Measurements from ENCODE around the gene HRH2. TPM values are rescaled to one million over a fixed set of nuclear protein-coding genes. Genes with fewer than 3 reads are reported as not detected.
A peak's percentile ranks its signal among the peaks of the same experiment; 100 is the strongest.

Gene HRH2
- total RNA-seq, 3 donors from 2014 or later (not counting 1 experiment from before 2014, with no cell fraction given): 1.4 to 13.9 (median 3.1) TPM

DNA sequence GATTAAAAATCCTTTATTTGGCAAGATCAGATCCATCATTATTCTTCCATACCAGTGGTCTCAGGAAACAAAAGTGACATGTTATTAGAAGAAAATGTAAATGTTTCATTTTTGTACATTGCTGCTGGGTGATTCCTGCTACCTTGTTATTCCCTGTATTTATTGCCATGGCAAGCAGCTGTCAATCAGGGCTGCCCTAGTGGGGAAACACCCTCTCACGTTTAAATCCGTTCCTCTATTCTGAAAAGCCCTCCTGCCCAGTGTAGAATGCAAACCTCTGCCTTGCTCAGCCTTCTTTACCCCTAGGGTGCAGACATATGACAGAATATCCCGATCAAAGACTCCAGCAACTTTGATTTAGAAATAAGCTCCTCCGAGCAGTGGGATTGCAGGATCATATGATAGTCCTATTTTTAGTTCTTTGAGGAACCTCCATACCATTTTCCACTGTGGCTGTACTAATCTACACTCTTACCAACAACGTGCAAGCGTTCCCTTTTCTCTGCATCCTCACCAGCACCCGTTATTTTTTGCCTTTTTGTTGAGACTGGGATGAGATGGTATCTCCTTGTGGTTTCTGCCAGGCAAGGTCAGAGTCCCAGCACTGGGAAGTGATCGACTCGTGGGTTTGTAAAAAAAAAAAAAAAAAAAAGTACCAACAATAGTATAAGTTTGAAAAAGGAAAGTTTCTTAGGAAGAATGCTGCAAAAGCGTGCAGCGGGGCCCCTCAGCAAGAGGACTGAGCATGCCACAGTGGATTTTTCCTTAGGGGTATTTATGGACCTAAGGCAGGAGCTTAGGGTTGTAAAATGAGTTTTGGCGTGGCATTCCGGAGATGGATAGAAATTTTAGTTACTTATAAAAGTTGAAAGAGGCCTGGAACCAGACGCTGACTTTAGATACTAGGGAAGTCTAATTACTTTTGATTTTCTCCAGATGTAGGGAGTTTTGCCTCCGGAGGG lies 66.7 kb downstream of the HRH2 start:
- H3K4me3 Mint-ChIP-seq: no peak overlapping the region
- 69% methylated on average over 11 of the region's 15 CpGs for WGBS (ENCODE audit: insufficient coverage)
- no peak overlapping the region for H3K4me3 ChIP-seq (ENCODE audit: low read length)
- DNase-seq: no peak
- no peak overlapping the region for H3K27ac ChIP-seq (ENCODE audit: low read length)
- H3K27me3 Mint-ChIP-seq (ENCODE audit: low read depth in 2 of 2): peaks cover 16 to 19% of the 10 kb centered on the region in 2 donors
- no peak for ATAC-seq
- peaks cover under 1 to 1% of the 10 kb centered on the region in 2 donors for H3K4me1 Mint-ChIP-seq
- intact Hi-C loops (cut with micrococcal nuclease): loop anchor here (10.0 kb wide), 1 partner anchor 850 kb away; no protein-coding TSS in a partner anchor
- no peaks in the 10 kb centered on the region for H3K9me3 Mint-ChIP-seq
- peaks cover 2% of the 10 kb centered on the region for H3K4me1 ChIP-seq (ENCODE audit: control insufficient read depth, insufficient read depth, low read length)
- H3K27ac Mint-ChIP-seq: no peak overlapping the region
- H3K36me3 ChIP-seq (ENCODE audit: control insufficient read depth, insufficient read depth, low read length): no peaks in the 10 kb centered on the region
- TF ChIP-seq, protein P1, sequence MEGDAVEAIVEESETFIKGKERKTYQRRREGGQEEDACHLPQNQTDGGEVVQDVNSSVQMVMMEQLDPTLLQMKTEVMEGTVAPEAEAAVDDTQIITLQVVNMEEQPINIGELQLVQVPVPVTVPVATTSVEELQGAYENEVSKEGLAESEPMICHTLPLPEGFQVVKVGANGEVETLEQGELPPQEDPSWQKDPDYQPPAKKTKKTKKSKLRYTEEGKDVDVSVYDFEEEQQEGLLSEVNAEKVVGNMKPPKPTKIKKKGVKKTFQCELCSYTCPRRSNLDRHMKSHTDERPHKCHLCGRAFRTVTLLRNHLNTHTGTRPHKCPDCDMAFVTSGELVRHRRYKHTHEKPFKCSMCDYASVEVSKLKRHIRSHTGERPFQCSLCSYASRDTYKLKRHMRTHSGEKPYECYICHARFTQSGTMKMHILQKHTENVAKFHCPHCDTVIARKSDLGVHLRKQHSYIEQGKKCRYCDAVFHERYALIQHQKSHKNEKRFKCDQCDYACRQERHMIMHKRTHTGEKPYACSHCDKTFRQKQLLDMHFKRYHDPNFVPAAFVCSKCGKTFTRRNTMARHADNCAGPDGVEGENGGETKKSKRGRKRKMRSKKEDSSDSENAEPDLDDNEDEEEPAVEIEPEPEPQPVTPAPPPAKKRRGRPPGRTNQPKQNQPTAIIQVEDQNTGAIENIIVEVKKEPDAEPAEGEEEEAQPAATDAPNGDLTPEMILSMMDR (IDR thresholded peaks at IDR 0.05): no peak
- no peaks in the 10 kb centered on the region for H3K9me3 ChIP-seq (ENCODE audit: control insufficient read depth, insufficient read depth, low read length)
- H3K36me3 Mint-ChIP-seq: no peaks in the 10 kb centered on the region
- H3K27me3 ChIP-seq (ENCODE audit: control insufficient read depth, insufficient read depth, low read length): peaks cover 5% of the 10 kb centered on the region

DNA sequence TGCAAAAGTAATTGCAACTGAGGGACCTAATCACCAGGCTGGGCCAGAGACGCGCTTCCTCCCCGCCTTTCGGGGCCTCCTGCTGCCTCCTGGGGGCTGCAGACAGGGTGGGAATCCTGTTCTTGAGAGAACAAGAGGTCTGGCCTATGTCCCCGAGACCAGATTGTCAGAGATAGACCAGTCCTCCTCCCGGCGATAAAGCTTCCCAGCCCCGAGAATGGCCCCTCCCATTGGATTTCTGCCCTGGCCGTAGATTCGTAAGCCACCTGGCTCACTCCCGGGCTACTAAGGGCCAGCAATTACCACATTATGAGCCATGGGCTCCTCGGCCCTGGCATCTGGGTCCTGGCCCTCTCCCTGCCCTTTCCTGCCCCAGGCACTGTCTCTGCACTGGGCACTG lies 70.4 kb downstream of the HRH2 start:
- ATAC-seq: no peak
- Mint-ChIP-seq H3K27me3 (ENCODE audit: low read depth in 2 of 2) (peaks cover 27 to 32% of the 10 kb centered on the region in 2 donors), H3K27ac (no peak overlapping the region), H3K9me3 (no peaks in the 10 kb centered on the region), H3K4me3 (no peak overlapping the region), H3K4me1 (peaks cover 7% of the 10 kb centered on the region in 2 donors), H3K36me3 (no peaks in the 10 kb centered on the region)
- intact Hi-C loops (cut with micrococcal nuclease): loop anchor here (10.0 kb wide), 1 partner anchor 846 kb away; no protein-coding TSS in a partner anchor
- Histone ChIP-seq H3K36me3 (ENCODE audit: control insufficient read depth, insufficient read depth, low read length) (no peaks in the 10 kb centered on the region), H3K27ac (ENCODE audit: low read length) (no peak overlapping the region), H3K9me3 (ENCODE audit: control insufficient read depth, insufficient read depth, low read length) (no peaks in the 10 kb centered on the region), H3K4me1 (ENCODE audit: control insufficient read depth, insufficient read depth, low read length) (peaks cover 7% of the 10 kb centered on the region), H3K4me3 (ENCODE audit: low read length) (no peak overlapping the region), H3K27me3 (ENCODE audit: control insufficient read depth, insufficient read depth, low read length) (peaks cover 6% of the 10 kb centered on the region)
- no peak for DNase-seq
- WGBS (ENCODE audit: insufficient coverage): 88% methylated on average over 12 of the region's 12 CpGs
- TF ChIP-seq, protein P1 (IDR thresholded peaks at IDR 0.05): no peak

DNA sequence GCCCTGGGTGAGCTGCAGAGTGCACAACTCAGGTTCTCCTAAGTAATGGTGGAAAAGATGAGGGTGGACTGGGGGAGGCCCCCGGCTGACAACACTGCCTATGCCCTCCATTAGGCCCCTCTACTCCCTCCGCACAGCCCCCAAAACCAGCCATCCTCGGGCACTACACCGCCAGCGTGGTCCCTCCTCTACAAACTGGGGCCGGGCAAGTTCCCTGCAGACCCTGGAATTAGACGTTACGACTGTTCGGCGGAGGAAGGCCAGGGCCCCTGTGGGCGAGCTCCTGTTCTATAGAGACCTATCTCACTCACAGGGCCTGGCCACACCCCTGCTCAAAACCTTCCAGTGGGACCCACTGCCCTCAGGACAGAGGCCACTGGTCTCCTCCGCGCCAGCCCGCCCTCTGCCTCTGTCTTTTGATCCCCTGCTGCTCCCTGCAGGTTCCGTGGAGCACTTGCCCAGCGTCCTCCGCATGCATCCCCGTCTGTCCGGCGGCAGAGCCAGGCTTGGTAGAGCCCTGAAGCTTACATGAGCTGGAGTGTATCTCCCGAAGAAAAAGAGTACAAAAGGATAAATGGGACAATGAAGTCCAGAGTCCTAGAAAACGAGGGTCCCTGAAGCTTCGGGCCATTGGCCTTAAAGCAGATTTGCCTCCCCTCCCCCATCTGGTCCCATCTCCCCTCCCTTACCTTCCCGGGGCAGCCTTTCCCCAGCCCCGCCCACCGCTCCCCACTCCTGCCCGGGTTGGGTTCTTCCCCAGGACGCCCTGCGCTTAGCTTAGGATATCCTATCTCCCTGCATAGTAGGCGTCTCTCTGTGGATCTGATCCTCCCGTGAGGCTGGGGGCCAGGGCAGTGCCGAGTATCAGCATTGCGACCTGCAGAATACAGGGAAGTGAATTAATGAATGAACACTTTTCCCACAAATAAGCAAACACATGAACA lies 71.3 kb downstream of the HRH2 start:
- no peaks in the 10 kb centered on the region for H3K36me3 ChIP-seq (ENCODE audit: control insufficient read depth, insufficient read depth, low read length)
- no peak overlapping the region for H3K27ac Mint-ChIP-seq
- H3K27me3 Mint-ChIP-seq (ENCODE audit: low read depth in 2 of 2): peaks cover 29 to 32% of the 10 kb centered on the region in 2 donors
- TF ChIP-seq, protein P1 (IDR thresholded peaks at IDR 0.05): no peak
- H3K9me3 ChIP-seq (ENCODE audit: control insufficient read depth, insufficient read depth, low read length): no peaks in the 10 kb centered on the region
- H3K36me3 Mint-ChIP-seq: no peaks in the 10 kb centered on the region
- no peak overlapping the region for H3K4me3 Mint-ChIP-seq
- peaks cover 7% of the 10 kb centered on the region for H3K4me1 ChIP-seq (ENCODE audit: control insufficient read depth, insufficient read depth, low read length)
- peaks cover 7% of the 10 kb centered on the region in 2 donors for H3K4me1 Mint-ChIP-seq
- DNase-seq: no peak
- H3K27ac ChIP-seq (ENCODE audit: low read length): no peak overlapping the region
- intact Hi-C loops (cut with micrococcal nuclease): loop anchor here (10.0 kb wide), 1 partner anchor 846 kb away; no protein-coding TSS in a partner anchor
- H3K4me3 ChIP-seq (ENCODE audit: low read length): no peak overlapping the region
- peaks cover 6% of the 10 kb centered on the region for H3K27me3 ChIP-seq (ENCODE audit: control insufficient read depth, insufficient read depth, low read length)
- peak in 2 of 3 donors; percentile 12 to 16 for ATAC-seq
- 28% methylated on average over 32 of the region's 33 CpGs for WGBS (ENCODE audit: insufficient coverage)
- H3K9me3 Mint-ChIP-seq: no peaks in the 10 kb centered on the region
